Limb (tissue), 2 donors: ENCODE results near the gene PTBP1.

Experiments
- DNase-seq, 2 donors: peaks; one replicate each; pipeline ENCODE4 v3.0.0-alpha.2; 2016; ENCODE audit errors: extremely low spot score in 2 of 2

PTBP1 gene

DNA sequence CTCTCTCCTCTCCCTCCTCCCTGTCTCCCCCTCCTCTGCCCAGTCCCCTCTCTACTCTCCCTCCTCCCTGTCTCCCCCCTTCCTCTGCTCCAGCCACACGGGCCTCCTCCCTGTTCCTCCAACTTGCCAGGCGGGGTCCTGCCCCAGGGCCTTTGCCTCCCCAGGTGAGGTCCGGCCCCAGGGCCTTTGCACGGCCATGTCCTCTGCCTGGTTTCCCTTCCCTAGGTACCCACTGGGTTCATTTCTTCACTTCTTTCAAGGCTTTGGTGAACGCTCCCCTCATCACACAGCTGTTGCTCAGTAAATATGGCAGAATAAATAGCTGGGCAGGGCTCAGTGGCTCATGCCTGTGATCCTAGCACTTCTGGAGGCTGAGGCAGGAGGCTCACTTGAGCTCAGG lies 25.2 kb upstream of the PTBP1 start:
- no peak for DNase-seq

DNA sequence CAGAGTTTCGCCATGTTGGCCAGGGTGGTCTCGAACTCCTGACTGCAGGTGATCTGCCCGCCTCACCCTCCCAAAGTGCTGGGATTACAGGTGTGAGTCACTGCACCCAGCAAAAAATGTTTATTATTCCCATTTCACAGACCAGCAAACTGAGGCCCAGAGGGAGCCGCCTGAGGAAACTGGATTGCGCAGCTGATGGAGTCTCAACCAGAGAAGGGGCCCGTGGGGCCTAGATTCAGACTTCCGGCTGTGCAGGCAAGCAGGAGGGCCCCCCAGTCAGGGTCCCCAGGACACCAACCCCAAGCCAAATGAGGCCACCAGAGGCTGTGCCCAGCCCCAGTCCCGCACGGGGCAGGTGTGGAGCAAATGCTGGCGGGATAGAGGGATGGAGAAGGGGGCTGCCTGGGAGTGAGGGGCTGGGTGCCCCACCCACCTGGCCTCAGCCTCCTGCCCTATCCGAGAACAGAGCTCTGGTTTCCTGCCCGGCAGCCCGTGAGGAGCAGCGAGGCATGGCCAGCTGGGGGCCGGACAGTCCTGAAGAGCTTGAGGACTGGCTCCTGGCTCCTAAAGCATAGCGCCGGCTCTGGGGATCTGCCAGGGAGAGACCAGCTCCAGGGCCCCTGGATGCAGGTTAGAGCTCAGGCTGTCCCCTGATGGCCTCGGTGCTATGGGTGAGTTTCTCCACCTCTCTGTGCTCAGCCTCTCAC lies 24.4 kb upstream of the PTBP1 start:
- no peak for DNase-seq

DNA sequence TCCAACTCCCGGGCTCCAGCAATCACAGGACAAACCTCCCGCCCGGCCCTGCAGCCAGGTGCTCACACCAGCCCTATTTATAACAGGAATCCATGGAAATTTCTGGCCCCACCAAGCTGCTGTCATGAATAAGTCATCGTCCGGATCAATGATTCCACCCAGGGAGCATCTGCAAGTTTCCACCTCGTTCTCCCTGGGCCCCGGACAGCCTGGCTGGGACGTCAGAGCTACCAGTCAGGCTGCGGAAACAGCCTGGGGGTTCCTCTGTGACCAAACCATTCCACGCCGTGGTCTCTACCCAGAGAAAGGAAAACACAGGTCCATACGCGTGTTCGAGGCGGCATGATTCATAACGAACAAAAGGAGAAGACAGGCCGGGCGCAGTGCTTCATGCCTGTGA lies 20.7 kb upstream of the PTBP1 start:
- DNase-seq = no peak

DNA sequence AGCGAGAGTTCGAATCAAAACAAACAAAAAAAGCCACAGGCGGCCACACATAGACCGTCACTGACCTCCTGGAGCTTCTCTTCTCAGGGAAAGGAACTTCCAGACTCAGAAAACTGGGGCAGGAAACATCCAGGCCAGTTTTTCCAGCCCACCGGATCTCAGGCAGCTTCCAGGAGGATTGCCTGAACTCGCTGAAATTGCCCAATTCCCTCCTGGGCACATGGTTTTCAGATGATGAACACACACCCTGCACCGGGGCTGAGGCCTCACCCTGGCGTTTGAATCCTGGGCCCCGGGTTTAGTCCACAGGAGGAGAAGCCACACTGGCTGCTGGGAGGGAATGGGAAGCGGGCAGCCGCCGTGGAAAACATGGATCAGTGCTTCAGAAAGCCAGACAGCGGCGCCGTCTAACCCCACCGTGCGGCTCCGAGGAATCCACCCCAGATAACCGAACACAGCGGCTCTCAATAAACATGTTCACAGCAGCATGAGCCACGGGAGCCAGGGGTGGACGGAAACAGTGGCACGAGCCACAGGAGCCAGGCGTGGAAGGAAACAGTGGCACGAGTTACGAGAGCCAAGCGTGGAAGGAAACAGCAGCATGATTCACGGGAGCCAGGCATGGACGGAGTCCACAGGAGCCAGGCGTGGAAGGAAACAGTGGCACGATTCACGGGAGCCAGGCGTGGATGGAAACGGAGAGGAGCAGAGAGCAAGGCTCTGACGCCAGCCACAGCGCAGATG lies 18.2 kb upstream of the PTBP1 start:
- DNase-seq = peak in 1 of 2 donors; percentile 60

DNA sequence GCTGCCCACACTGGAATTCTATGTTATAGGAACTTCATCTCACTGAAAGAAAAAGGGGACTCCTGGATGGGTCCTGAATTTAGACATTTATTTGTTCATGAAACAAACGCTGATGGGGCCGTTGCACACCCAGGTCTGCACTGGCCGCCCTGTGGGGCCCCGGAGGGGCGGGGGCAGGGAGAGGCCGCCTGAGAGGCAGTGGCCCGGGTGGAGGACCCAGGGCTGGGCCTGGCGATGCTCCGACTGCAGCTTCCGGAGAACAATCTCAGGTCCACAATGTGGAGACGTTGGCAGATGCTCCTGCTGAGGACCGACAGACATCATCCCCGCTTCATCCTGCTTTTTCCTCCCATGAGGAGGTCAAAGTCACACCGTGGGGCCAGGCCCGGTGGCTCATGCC lies 16.3 kb upstream of the PTBP1 start:
- DNase-seq = no peak

DNA sequence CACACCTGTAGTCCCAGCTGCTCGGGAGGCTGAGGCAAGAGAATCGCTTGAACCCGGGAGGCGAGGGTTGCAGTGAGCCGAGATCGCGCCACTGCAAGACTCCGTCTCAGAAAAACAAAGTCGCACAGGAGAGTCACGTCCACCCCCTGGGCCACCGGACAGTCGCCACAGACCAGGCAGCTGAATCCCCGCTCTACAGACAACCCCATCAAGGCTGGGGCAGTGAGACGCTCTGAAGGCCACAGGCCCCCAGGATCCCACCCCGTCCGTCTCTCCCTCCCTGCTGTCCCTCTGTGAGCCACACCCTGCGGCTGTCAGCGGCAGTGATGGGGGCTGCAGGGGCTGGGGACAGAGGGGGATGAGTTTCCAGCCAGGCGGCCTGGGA lies 15.5 kb upstream of the PTBP1 start:
- DNase-seq = no peak

DNA sequence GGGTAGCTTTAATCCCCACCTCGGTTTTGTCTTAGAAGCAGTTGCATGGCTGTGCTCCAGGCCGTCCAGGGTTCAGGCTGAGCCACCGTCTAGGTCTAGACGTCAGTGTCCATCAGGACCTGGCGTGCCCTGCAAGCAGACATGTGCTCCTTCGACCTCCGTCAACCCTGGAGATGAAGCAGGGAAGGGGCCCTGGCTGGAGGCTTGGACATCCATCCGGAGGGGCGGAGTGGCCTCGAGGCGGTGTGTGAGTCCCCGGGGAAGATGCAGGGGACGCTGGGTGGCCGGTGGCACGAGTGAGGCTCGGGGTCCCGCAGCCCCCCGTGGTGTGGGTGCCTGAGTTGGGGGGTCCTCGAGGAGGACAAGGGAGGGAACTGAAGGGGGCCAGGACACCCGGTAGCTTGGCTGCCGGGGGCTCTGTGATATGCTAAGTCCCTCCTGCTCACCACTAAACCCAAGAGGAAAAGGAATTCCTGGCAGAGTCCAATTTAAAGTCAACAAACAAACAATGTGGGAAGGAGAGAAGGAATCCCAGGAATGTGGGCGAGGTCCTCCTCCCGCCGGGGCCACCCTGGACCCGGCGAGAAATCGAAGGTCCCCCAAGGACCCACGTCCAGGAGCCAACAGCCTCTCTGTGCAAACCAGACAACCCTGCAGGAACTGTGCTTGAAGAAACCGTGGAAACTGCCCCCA lies 14.9 kb upstream of the PTBP1 start:
- DNase-seq = no peak

DNA sequence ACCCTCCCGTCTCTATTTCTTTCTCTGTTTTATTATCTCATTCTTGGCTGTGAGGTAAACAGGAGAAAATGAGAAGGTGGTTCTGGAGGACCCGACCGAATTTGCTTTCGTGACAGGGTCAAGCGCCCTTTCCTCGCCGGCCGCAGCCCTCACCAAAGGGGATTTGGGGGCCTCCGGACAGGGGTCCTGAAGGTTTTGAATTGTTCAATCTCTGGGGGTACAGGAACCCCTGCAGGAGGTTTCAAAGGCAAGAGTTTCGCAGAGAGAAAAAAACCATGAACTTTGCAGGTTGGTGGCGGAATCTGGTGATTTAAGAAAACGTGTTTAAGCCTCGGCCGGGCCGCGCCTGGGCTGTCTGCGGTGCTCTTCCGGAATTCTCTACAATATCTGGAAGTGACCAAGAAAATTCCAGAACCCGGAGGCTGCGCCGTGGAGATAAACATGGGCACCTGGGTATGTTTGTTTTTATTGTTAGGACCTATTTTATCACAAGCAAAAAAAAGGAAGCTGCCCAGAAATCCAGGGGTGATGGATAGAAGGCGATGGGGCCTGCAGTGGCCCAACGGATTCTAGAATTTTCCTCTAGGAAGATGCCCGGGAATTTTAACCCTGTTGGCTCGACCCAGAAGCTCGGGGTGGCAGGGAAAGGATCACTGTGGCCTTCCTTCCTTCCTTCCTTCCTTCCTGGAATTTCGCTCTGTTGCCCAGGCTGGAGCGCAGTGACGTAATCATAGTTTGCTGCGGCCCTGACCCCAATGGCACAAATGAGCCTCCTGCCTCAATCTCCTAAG lies 14.2 kb upstream of the PTBP1 start:
- DNase-seq = peak in 1 of 2 donors; percentile 18

DNA sequence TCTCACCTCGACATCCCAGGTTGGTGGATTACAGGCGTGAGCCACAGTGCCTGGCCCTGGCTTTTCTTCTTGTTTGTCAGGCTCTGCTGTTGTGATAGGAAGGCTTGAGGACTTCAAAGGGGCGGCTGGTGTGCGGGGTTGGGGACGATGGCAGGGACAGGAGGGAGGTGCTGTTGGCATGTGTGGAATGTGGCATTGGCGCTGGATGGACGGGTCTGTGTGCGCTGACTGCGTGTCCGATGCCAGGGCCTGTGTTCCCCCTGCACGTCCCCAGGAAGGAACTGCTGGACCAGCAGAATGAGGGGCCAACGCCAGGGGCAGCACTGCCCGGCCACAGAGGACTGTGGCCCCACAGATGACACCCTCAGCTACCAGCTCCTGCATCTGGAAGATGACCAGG lies 12.7 kb upstream of the PTBP1 start:
- no peak for DNase-seq

DNA sequence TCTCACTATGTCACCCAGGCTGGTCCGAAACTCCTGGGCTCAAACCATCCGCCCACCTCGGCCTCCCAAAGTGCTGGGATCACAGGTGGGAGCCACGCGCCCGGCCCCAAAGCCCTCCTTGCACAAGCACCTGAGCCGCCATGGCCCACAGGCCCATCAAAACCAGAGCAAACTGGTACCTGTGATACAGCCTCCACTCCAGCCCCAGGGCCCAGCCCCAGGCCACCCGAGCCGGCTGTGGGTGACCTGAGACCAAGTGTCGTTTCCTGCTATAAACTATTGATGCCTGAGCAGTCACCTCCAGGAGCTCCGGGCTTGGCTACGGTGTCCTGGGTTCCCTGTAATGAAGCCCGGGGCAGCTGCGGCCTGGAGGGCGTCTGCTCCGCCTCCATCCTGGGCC lies 9.7 kb upstream of the PTBP1 start:
- DNase-seq = no peak

DNA sequence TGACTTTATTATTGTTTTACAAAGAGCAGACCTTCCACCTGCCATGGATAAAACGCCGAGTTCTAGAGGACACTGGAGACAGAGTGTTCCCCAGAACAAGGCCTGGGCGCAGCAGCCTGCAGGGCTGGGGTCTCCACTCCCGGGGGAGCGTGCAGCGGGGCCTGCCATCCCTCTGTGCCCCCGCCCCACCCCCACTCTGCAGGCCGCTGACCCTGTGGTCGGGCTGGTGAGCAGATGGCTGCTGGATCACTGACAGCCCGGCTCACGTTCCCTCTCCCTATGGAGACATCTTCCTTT lies 8.6 kb upstream of the PTBP1 start:
- DNase-seq = no peak

DNA sequence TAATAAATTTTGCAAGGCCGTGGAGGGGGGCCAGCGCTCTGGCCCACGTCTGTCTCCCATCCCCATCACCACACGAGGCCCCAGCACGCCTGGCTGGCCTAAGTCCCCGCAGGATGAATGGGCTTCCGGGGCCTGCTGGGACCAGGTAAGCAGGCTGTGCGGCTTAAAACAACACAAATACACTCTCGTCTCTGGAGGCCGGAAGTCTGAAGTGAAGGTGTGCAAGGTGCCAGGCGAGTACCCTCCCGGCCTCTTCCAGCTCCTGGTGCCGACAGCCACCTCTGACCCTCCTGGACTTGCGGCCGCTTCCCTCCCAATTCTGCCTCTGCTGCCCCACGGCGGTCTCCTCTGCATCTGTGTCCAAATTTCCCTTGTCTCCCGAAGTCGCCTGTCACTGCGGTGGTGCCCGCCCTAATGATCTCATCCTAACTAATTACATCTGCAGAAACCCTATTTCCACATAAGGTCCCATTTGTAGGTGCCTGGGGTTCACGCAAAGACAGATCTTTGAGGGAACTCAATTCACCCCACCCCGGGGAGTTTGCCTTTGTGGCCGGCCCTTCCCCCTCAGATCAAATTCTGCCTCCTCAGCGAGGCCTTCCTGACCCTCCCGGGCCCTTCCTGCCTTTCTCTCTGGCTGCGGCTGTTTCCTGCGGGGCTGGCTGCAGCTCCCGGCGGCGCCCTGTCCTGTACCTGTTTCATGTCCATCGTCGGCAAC lies 8.1 kb upstream of the PTBP1 start:
- DNase-seq = no peak

DNA sequence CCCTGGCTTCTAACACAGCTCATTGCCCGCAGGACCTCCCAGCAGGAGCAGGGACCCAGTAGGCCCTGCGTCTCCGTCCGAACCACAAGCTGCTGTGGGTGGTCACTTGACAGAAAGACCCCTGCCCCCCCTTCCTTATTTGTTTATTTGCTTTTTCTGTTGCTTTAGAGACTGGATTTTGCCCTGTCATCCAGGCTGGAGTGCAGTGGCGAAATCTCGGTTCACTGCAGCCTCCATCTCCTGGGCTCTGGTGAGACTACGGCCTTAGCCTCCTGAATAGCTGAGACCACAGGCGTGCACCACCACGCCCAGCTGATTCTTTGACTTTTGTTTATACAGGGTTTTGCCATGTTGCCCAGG lies 7.6 kb upstream of the PTBP1 start:
- no peak for DNase-seq

DNA sequence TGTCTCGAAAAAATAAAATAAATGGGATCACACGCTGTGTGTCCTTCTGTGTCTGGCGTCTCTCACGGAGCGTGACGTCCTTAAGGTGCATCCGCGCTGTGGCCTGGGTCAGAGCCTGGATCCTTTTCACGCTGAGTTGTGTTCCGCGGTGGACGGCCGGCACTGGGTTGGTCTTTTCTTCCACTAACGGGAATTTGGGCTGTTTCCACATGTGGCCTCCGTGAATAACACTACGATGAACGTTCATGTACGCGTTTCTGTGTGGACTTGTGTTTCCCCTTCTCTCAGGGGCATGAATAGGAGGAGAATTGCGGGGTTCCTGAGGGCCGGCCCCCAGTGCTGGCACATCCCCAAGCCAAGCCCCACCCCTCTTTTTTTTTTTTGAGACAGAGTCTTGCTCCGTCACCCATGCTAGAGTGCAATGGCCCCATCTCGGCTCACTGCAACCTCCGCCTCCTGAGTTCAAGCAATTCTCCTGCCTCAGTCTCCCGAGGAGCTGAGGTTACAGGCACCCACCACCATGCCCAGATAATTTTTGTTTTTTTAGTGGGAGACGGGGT lies 6.2 kb upstream of the PTBP1 start:
- no peak for DNase-seq

DNA sequence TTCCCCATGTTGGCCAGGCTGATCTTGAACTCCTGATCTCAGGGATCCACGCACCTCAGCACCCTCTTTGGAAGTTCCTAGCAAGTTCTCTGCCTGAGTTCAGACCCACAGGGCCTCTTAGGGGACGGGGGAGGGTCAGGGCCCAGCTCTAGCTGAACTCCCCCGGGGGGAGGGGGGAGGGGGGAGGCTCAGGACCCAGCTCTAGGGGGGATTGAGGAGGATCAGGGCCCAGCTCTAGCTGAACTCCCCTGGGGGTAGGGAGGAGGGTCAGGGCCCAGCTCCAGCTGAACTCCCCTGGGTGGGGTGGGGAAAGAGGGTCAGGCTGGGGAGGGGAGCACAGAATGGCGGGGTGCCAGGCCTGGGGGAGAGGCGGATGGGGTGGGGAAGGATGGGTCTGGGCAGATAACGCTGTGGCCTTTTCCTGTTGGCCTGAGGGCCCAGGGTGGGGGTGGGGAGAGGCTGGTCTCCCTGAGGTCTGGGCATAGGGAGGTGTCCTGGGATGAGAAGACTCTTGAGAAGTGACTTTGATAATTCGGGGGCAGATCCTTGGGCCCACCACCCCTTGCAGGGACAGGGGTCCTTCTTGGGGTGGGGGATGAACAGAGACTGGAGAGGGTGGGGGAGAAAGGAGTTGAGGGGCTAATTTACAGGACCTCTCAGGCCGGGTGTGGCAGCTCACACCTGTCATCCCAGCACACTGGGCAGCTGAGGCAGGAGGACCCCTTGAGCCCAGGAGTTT lies 5.5 kb upstream of the PTBP1 start:
- no peak for DNase-seq

DNA sequence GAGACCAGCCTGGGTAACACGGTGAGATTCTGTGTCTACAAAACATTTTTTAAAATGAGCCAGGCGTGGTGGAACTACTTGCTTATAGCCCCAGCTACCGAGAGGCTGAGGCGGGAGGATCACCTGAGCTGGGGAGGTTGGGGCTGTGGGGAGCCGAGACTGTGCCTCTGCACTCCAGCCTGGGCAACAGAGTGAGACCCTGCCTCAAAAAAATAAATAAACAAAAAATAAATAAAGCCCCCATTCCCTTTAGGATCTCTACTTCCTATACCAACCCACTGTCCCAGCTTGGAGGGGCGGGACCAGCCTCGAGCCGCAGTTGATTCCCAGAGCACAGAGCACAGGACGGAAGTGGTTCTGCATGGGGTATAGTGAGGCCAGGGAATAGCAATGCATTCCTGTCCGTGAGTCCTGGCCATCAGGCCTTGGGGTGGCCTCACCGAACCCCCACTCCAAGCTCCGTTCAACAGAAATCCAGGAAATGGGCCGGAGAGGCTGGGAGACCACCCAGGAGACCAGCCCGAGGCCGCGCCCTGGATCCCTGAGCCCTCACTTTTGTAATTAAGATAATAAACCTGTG lies 4.9 kb upstream of the PTBP1 start:
- DNase-seq = no peak

DNA sequence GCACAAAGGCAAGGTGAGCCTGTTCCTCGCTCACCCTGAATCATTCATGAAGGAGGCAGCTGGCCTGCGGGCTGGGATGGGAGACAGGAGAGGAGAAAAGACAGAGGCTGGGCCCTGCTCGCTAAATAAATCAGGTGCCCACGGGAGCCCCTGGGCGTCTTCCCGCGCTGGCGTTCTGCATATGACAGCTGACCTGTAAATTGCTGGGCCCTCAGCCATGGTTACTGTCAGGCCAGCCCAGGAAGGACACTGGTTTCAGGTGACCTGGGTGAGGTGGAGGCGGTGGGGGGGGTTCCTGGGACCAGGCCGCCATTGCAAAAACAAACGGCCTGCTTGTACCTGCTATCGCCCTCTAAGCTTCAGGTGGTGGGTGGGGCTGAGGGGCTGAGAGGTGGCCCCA lies 3.4 kb upstream of the PTBP1 start:
- DNase-seq = peak in 1 of 2 donors; percentile 27

DNA sequence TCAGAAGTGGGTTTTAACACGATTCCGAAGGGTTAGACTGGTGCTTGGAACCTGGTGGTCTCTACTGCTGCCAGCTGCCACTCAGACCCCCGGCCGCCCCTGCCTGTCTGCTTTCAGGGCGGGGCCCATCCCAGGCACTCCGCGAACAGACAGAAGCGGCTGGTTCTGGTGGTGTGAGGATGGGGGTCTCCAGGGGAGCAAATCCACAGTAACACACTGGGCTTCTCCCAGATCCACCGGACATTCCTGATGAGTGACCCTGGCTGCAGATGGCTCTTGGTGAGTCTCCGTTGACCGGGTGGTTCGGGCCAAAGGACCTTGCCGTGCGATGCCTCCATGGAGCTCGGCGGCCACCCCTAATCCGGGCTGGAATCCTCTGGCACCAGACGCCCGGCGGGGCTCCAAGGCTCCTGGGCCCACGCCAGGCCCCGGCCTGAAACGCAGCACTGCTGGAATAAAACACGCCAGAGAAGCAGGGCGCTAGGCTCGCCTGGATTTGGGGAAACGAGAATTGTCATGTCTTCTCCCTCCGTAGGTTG lies 2.1 kb upstream of the PTBP1 start:
- DNase-seq = peak in 1 of 2 donors; percentile 48

DNA sequence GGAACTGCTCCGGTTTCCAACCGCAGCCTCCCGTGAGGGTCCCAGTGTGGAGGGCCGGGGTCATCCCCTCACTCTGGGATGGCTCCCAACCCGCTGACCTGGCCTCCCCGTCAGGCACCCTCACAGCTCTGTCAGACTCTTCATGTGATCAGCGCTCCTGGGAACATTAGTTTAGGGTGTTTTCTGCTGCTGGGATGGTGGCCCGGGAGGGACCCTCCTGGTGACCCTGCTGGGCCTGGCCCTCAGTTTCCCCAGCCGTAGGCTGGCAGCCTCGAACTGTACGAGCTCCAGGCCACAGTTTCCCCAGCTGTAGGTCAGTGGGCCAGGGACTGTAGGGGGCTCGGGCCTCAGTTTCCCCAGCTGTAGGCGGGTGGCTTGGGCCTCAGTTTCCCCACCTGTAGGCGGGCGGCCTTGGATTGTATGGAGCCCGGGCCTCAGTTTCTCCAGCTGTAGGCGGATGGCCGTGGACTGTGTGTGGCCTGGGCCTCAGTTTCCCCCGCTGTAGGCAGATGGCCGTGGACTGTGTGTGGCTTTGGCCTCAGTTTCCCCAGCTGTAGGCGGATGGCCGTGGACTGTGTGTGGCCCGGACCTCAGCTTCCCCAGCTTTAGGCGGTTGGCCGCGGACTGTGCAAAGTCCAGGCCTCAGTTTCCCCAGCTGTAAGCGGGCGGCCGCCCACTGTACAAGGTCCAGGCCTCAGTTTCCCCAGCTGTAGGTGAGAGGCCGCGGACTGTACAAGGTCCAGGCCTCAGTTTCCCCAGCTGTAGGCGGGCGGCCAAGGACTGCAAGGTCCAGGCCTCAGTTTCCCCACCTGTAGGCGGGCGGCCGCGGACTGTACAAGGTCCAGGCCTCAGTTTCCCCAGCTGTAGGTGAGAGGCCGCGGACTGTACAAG lies 1.3 kb upstream of the PTBP1 start:
- DNase-seq = peak in 1 of 2 donors; percentile 40
